GM23248 (cell line): Measurements from ENCODE around the gene CMTM6. TPM values are rescaled to one million over a fixed set of nuclear protein-coding genes. Genes with fewer than 3 reads are reported as not detected.

Experiments used
- DNase-seq: peaks from one replicate; pipeline ENCODE4 v3.0.0-alpha.2; 2015
- H2AFZ ChIP-seq: fragments of 200-600 bp; sonication (generic); 2 replicates; pipeline ENCODE4 v1.6.1; 2016; ENCODE audit warnings: antibody characterized with exemption
- H3F3A ChIP-seq: fragments of 200-600 bp; sonication (generic); 2 replicates; pipeline ENCODE4 v1.6.1; 2016; ENCODE audit warnings: mild to moderate bottlenecking, antibody characterized with exemption, mixed run types; ENCODE audit not compliant: insufficient read depth
- H3K27ac ChIP-seq: fragments of 200-600 bp; sonication (generic); 2 replicates; pipeline ENCODE4 v1.5.1; 2016; ENCODE audit warnings: mild to moderate bottlenecking
- H3K27me3 ChIP-seq: fragments of 200-600 bp; sonication (generic); replicated peaks from 2 replicates; pipeline ENCODE4 v1.6.1; 2016; ENCODE audit warnings: mild to moderate bottlenecking; ENCODE audit not compliant: insufficient read depth
- H3K36me3 ChIP-seq: fragments of 200-600 bp; sonication (generic); 2 replicates; pipeline ENCODE4 v1.6.1; 2016; ENCODE audit warnings: low read depth, mild to moderate bottlenecking
- H3K4me1 ChIP-seq: fragments of 200-600 bp; sonication (generic); 2 replicates; pipeline ENCODE4 v1.6.1; 2016; ENCODE audit warnings: mild to moderate bottlenecking; ENCODE audit not compliant: insufficient read depth
- H3K4me2 ChIP-seq: fragments of 200-600 bp; sonication (generic); one replicate; pipeline ENCODE4 v1.6.1; 2016; ENCODE audit warnings: mild to moderate bottlenecking; ENCODE audit not compliant: unreplicated experiment
- H3K4me3 ChIP-seq: fragments of 200-600 bp; sonication (generic); 2 replicates; pipeline ENCODE4 v1.5.1; 2016; ENCODE audit warnings: mild to moderate bottlenecking
- H3K79me2 ChIP-seq: fragments of 200-600 bp; sonication (generic); 2 replicates; pipeline ENCODE4 v1.6.1; 2016; ENCODE audit warnings: mild to moderate bottlenecking; ENCODE audit not compliant: insufficient read depth
- H3K9ac ChIP-seq: fragments of 200-600 bp; sonication (generic); 2 replicates; pipeline ENCODE4 v1.6.1; 2016; ENCODE audit warnings: mild to moderate bottlenecking
- H3K9me2 ChIP-seq: fragments of 200-600 bp; sonication (generic); 2 replicates; pipeline ENCODE4 v1.6.1; 2016; ENCODE audit warnings: mixed run types, mild to moderate bottlenecking, moderate library complexity; ENCODE audit not compliant: insufficient read depth
- H3K9me3 ChIP-seq: fragments of 200-600 bp; sonication (generic); one replicate; pipeline ENCODE4 v1.6.1; 2017; ENCODE audit warnings: low read depth
- H4K20me1 ChIP-seq: fragments of 200-600 bp; sonication (generic); 2 replicates; pipeline ENCODE4 v1.6.0; 2016; ENCODE audit not compliant: insufficient read depth
- EZH2 ChIP-seq: fragments of 200-600 bp; sonication (generic); IDR thresholded peaks from 2 replicates; pipeline ENCODE4 v1.6.1; 2018; ENCODE audit warnings: antibody characterized with exemption, mild to moderate bottlenecking; ENCODE audit not compliant: insufficient read depth, poor library complexity, severe bottlenecking
- EZH2phosphoT487 ChIP-seq: fragments of 200-600 bp; sonication (generic); IDR thresholded peaks from 2 replicates; pipeline ENCODE4 v1.6.1; 2018; ENCODE audit warnings: antibody characterized with exemption, moderate library complexity, mild to moderate bottlenecking, low read depth; ENCODE audit not compliant: insufficient read depth
- WGBS, 2 experiments: methylation state at CpG; one replicate each; pipeline ENCODE4 v1.1.6; 2015 to 2017; ENCODE audit warnings: low lambda C conversion rate in 2 of 2, low coverage in 1 of 2; ENCODE audit errors: missing lambda C conversion rate in 2 of 2; 5-methylcytosine and 5-hydroxymethylcytosine counted together
- in situ Hi-C: fragments of 300-500 bp; cut with MboI; formaldehyde crosslinking; loops from 2 replicates; pipeline ENCODE4 v1.15.0; 2020
- polyA plus RNA-seq: library from polyadenylated mRNA; unstranded; fragments of >200 nt; fragmentation: Nextera tagmentation; extraction: Ambion mirVana; gene quantifications from 2 replicates; pipeline ENCODE4 v1.2.1, GENCODE V29; 2016
- total RNA-seq: library from RNA; depleted of rRNA; stranded (reverse); fragments of >200 nt; shearing (Covaris generic); gene quantifications from 2 replicates; pipeline ENCODE4 v1.2.3, GENCODE V29; 2014

CMTM6 gene
- total and polyA plus RNA-seq, 2 experiments from 2014 or later: 78.6 to 104 TPM

DNA sequence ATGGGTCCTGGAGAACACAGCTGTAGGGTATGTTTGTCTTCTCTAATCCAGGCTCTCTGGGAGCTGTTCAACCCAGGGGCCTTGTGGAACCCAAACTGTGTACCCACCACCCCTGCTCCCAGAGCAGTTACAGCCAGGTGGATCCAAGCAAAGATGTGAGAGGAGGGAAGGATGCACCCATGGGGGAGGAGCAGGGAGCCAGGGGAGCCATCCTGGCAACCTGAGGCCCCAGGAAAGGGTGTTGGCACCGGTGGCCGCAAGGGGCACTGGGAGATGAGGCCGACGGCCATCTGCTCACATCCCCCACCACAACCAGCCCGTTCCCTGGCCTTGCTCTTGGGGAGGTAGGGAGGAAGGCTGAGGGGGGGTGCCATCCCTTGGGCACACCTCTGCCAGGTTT, 43.2 kb downstream of the CMTM6 start:
- no peaks in the 10 kb centered on the region for H3K9me2 ChIP-seq

GRCh38 chr3:32457971-32458471, 44.6 kb downstream of the CMTM6 start:
- TF ChIP-seq EZH2phosphoT487 (no peak), EZH2 (no peak)
- in situ Hi-C loops: no loop called here
- DNase-seq: no peak
- no peaks in the 10 kb centered on the region for H3K79me2 ChIP-seq
- no peak overlapping the region for H3K4me3 ChIP-seq
- H2AFZ ChIP-seq: no peak overlapping the region
- no peak overlapping the region for H3K27ac ChIP-seq
- WGBS, 2 experiments: 93 to 94% methylated on average over 9 of the region's 9 CpGs
- H3K9me3 ChIP-seq: no peaks in the 10 kb centered on the region
- H4K20me1 ChIP-seq: no peaks in the 10 kb centered on the region
- H3K27me3 ChIP-seq: no peaks in the 10 kb centered on the region
- no peak overlapping the region for H3K9ac ChIP-seq
- H3K9me2 ChIP-seq: no peaks in the 10 kb centered on the region
- peaks cover 8% of the 10 kb centered on the region for H3K4me1 ChIP-seq
- H3K4me2 ChIP-seq: no peak overlapping the region
- peaks cover 4% of the 10 kb centered on the region; the same call in 1 of the 2 replicates for H3F3A ChIP-seq
- no peaks in the 10 kb centered on the region for H3K36me3 ChIP-seq

More for the DNA sequence above, 43.2 kb downstream of the CMTM6 start:
- Histone ChIP-seq H3K4me2 (no peak overlapping the region), H3K4me3 (no peak overlapping the region), H3K79me2 (no peaks in the 10 kb centered on the region), H3K9me3 (no peaks in the 10 kb centered on the region), H4K20me1 (no peaks in the 10 kb centered on the region), H3K27ac (no peak overlapping the region), H3F3A (no peaks in the 10 kb centered on the region), H3K36me3 (no peaks in the 10 kb centered on the region), H3K9ac (no peak overlapping the region), H3K27me3 (no peaks in the 10 kb centered on the region), H2AFZ (no peak overlapping the region), H3K4me1 (no peaks in the 10 kb centered on the region)
- WGBS, 2 experiments: 95 to 96% methylated on average over 5 of the region's 5 CpGs
- DNase-seq: no peak
- TF ChIP-seq EZH2 (no peak), EZH2phosphoT487 (no peak)
- in situ Hi-C loops: no loop called here

DNA sequence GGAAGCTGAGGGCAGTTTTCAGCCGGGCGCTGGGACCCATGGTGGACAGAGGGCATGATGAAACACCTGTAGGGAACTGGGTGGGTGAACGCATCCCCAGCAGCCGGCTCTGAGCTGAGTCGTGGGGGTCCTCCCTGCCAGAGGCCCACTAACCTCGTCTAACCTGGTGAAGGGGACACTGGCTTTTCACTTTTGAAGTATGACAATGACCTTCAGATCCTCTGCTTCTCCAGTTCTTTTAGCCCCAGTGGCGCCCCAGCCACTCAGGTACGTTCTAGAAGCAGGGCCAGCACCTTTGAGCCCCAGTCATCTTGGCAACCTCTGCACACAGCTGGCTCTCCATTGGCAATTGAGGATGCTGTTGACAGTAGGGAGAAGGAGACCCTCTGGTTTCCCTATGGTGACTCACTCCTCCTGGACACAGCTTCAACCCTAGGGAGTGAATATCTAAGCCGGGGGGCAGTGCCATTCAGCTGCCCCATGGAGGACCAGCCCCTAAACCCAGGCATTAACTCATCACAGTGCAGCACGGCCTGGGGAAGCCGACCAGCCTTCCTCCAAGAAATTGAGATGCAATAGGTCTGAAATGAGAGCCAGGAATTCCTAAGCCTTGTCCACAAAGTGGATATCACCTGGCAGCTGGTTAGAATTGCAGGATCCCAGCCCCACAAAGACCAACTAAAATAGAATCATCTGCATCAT, 46.1 kb downstream of the CMTM6 start:
- Histone ChIP-seq H3K9ac (no peak overlapping the region), H3K9me3 (no peaks in the 10 kb centered on the region), H3K27ac (no peak overlapping the region), H3K79me2 (no peaks in the 10 kb centered on the region), H3F3A (peaks cover 4% of the 10 kb centered on the region; the same call in 1 of the 2 replicates), H3K36me3 (no peaks in the 10 kb centered on the region), H3K4me2 (no peak overlapping the region), H4K20me1 (no peaks in the 10 kb centered on the region), H3K9me2 (no peaks in the 10 kb centered on the region), H2AFZ (no peak overlapping the region), H3K4me3 (no peak overlapping the region), H3K27me3 (no peaks in the 10 kb centered on the region), H3K4me1 (peaks cover 10% of the 10 kb centered on the region)
- in situ Hi-C loops: no loop called here
- no peak for DNase-seq
- TF ChIP-seq EZH2phosphoT487: no peak
- no peak for TF ChIP-seq EZH2
- 92 to 95% methylated on average over 11 of the region's 11 CpGs for WGBS, 2 experiments

DNA sequence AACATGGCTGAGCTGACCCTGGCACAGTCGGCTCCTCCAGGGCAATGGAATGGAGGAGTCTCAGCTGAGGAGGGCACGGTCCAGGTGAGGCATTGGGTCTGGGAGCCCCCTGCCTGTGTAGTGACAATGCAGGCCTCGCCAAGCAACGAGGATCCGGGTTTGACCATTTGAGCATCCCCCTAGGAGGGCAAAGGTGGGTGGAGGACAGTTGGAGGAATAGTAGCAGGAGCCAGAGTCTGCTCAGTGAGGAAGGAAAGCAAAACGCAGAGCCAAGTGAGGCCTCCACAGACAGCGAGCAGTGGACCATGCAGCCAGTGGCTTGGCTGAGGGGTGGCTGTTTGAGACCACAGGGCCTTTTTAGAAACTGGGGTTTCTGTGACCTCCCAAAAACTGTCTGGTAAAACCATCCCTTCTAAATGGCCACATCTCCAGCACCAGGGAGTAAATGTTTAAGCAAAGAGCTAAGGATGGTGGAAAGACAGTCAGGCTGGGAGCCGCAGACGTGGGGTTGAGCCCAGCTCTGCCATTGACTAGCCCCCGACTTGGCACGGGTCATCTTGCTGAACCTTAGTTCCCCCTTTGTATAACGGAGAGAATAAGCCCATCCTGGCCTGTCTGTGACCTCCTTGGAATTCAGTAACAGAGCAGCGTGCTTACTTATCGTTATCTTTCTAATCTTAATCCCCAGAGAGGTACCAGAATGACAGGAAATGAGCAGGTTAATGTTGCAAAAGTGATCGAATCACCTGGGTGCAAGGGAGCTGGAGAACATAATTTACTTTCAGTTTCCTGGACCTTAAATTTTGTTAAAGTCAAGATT, 46.8 kb downstream of the CMTM6 start:
- no peak overlapping the region for H3K4me2 ChIP-seq
- H3K9me3 ChIP-seq: no peaks in the 10 kb centered on the region
- no peak overlapping the region for H3K27ac ChIP-seq
- no peaks in the 10 kb centered on the region for H3K79me2 ChIP-seq
- in situ Hi-C loops: no loop called here
- no peak overlapping the region for H2AFZ ChIP-seq
- H3K4me3 ChIP-seq: no peak overlapping the region
- no peaks in the 10 kb centered on the region for H3K36me3 ChIP-seq
- WGBS, 2 experiments: 94 to 97% methylated on average over 15 of the region's 15 CpGs
- H3K9ac ChIP-seq: no peak overlapping the region
- no peaks in the 10 kb centered on the region for H3K27me3 ChIP-seq
- no peaks in the 10 kb centered on the region for H3K9me2 ChIP-seq
- DNase-seq: no peak
- TF ChIP-seq EZH2phosphoT487 (no peak), EZH2 (no peak)
- H3K4me1 ChIP-seq: peaks cover 10% of the 10 kb centered on the region
- peaks cover 4% of the 10 kb centered on the region; the same call in 1 of the 2 replicates for H3F3A ChIP-seq
- no peaks in the 10 kb centered on the region for H4K20me1 ChIP-seq
